Nephron progenitor cell (in vitro differentiated cells): ENCODE data around the gene MOB1B.
"Not testable (repeated sequence)": the region's sequence is repeated elsewhere in the genome, so short reads cannot be mapped to it uniquely, and the experiment has no call there.

ENCODE experiments used
- DNase-seq: peaks from one replicate; pipeline ENCODE4 v3.0.0; 2021
- H3K27ac Mint-ChIP-seq: 2 replicates; pipeline ENCODE4 v1.8.0; 2021; ENCODE audit warnings: mild to moderate bottlenecking, moderate library complexity, mixed read lengths
- H3K27me3 Mint-ChIP-seq: 2 replicates; pipeline ENCODE4 v1.8.0; 2021; ENCODE audit warnings: mild to moderate bottlenecking, low read depth, mixed read lengths; ENCODE audit not compliant: poor library complexity
- H3K36me3 Mint-ChIP-seq: 2 replicates; pipeline ENCODE4 v1.8.0; 2021; ENCODE audit warnings: low read depth, mixed read lengths
- H3K4me1 Mint-ChIP-seq: 2 replicates; pipeline ENCODE4 v1.8.0; 2021; ENCODE audit warnings: mixed read lengths
- H3K4me3 Mint-ChIP-seq: 2 replicates; pipeline ENCODE4 v1.8.0; 2021; ENCODE audit warnings: mild to moderate bottlenecking, moderate library complexity, mixed read lengths
- H3K9me3 Mint-ChIP-seq: 2 replicates; pipeline ENCODE4 v1.8.0; 2021; ENCODE audit warnings: mild to moderate bottlenecking, moderate library complexity, mixed read lengths
- CTCF ChIP-seq: fragments of 200-600 bp; sonication (generic); IDR thresholded peaks from 2 replicates; pipeline ENCODE4 v1.5.0; 2021; ENCODE audit warnings: antibody characterized with exemption

Gene MOB1B

GRCh38 chr4:71008196-71008595 lies 106.0 kb downstream of the MOB1B start:
- peaks cover 19% of the 10 kb centered on the region for H3K4me1 Mint-ChIP-seq
- H3K36me3 Mint-ChIP-seq: peaks cover 39% of the 10 kb centered on the region
- no peak for DNase-seq
- peaks cover 25% of the 10 kb centered on the region for H3K9me3 Mint-ChIP-seq
- H3K27me3 Mint-ChIP-seq: no peaks in the 10 kb centered on the region
- H3K4me3 Mint-ChIP-seq: no peak overlapping the region
- no peak overlapping the region for H3K27ac Mint-ChIP-seq
- no peak for TF ChIP-seq CTCF

- peaks cover 28% of the 10 kb centered on the region for H3K9me3 Mint-ChIP-seq
- no peaks in the 10 kb centered on the region for H3K27me3 Mint-ChIP-seq
- no peak overlapping the region for H3K27ac Mint-ChIP-seq
- TF ChIP-seq CTCF: no peak
- H3K4me3 Mint-ChIP-seq: no peak overlapping the region
- H3K36me3 Mint-ChIP-seq: peaks cover 39% of the 10 kb centered on the region
- no peak for DNase-seq
- H3K4me1 Mint-ChIP-seq: peaks cover 11% of the 10 kb centered on the region
Measured at GRCh38 chr4:71009086-71009485, 106.9 kb downstream of the MOB1B start.

GRCh38 chr4:71009890-71010588 lies 107.9 kb downstream of the MOB1B start:
- DNase-seq: no peak
- Mint-ChIP-seq H3K36me3 (peaks cover 47% of the 10 kb centered on the region), H3K4me3 (no peak overlapping the region), H3K9me3 (peaks cover 38% of the 10 kb centered on the region), H3K27me3 (no peaks in the 10 kb centered on the region), H3K4me1 (peaks cover 1% of the 10 kb centered on the region), H3K27ac (no peak overlapping the region)
- peak; percentile 65 for TF ChIP-seq CTCF

- peaks cover 52% of the 10 kb centered on the region for H3K9me3 Mint-ChIP-seq
- H3K4me3 Mint-ChIP-seq: no peak overlapping the region
- no peaks in the 10 kb centered on the region for H3K4me1 Mint-ChIP-seq
- H3K27me3 Mint-ChIP-seq: no peaks in the 10 kb centered on the region
- TF ChIP-seq CTCF: no peak
- no peak overlapping the region for H3K27ac Mint-ChIP-seq
- no peak for DNase-seq
- peaks cover 60% of the 10 kb centered on the region for H3K36me3 Mint-ChIP-seq
Measured at GRCh38 chr4:71011451-71011850, 109.3 kb downstream of the MOB1B start.

GRCh38 chr4:71017391-71017790 lies 115.2 kb downstream of the MOB1B start:
- DNase-seq, H3K27me3 Mint-ChIP-seq, H3K27ac Mint-ChIP-seq, H3K4me1 Mint-ChIP-seq, H3K4me3 Mint-ChIP-seq: not testable (repeated sequence)
- Mint-ChIP-seq H3K36me3 (peaks cover 83% of the 10 kb centered on the region), H3K9me3 (peaks cover 64% of the 10 kb centered on the region)

GRCh38 chr4:71020611-71021010 lies 118.4 kb downstream of the MOB1B start:
- Mint-ChIP-seq H3K27ac (no peak overlapping the region), H3K4me3 (no peak overlapping the region), H3K9me3 (peaks cover 32% of the 10 kb centered on the region), H3K4me1 (no peaks in the 10 kb centered on the region), H3K27me3 (no peaks in the 10 kb centered on the region), H3K36me3 (peaks cover 70% of the 10 kb centered on the region)
- no peak for TF ChIP-seq CTCF
- DNase-seq: no peak
